A549 (cell line): ENCODE measurements around the gene THAP4.

Experiments
- CTCF ChIP-seq: fragments of >200 bp; sonication (Bioruptor Twin); formaldehyde crosslinking; IDR thresholded peaks from 3 replicates; pipeline ENCODE4 v1.5.1; 2016
- MAFK ChIP-seq: fragments of 450-650 bp; IDR thresholded peaks from 2 replicates; pipeline ENCODE4 v1.6.1; 2014; ENCODE audit not compliant: partially characterized antibody
- RAD21 ChIP-seq, 2 experiments: fragments of >200 bp in 1 of 2; sonication (Bioruptor Twin) in 1 of 2; formaldehyde crosslinking in 1 of 2; IDR thresholded peaks in 1 of 2; conservative IDR thresholded peaks in 1 of 2; 2 replicates in 1 of 2; 3 replicates in 1 of 2; pipeline ENCODE4 v1.6.1; 2012 to 2018; ENCODE audit warnings: inconsistent platforms in 1 of 2
- SMC3 ChIP-seq: fragments of >200 bp; sonication (Bioruptor Twin); formaldehyde crosslinking; IDR thresholded peaks from 3 replicates; pipeline ENCODE4 v1.6.1; 2018; ENCODE audit warnings: inconsistent platforms

GRCh38 chr2:241599615-241600014 is 37.3 kb downstream of the THAP4 start:
- no peak for TF ChIP-seq RAD21 (conservative IDR thresholded peaks at IDR 0.05 in 1 of 2, IDR thresholded peaks at IDR 0.05 in 1 of 2)
- TF ChIP-seq SMC3 = no peak
- no peak for TF ChIP-seq CTCF
- no peak for TF ChIP-seq MAFK
